Medulla oblongata (tissue), 1 donor: ENCODE results near the gene TUBGCP3.
"Not testable (repeated sequence)": the region's sequence is repeated elsewhere in the genome, so short reads cannot be mapped to it uniquely, and the experiment has no call there.

Experiments
- DNase-seq: peaks from one replicate; pipeline ENCODE4 v3.0.0-alpha.2; 2015; ENCODE audit errors: extremely low spot score

The TUBGCP3 gene, protein sequence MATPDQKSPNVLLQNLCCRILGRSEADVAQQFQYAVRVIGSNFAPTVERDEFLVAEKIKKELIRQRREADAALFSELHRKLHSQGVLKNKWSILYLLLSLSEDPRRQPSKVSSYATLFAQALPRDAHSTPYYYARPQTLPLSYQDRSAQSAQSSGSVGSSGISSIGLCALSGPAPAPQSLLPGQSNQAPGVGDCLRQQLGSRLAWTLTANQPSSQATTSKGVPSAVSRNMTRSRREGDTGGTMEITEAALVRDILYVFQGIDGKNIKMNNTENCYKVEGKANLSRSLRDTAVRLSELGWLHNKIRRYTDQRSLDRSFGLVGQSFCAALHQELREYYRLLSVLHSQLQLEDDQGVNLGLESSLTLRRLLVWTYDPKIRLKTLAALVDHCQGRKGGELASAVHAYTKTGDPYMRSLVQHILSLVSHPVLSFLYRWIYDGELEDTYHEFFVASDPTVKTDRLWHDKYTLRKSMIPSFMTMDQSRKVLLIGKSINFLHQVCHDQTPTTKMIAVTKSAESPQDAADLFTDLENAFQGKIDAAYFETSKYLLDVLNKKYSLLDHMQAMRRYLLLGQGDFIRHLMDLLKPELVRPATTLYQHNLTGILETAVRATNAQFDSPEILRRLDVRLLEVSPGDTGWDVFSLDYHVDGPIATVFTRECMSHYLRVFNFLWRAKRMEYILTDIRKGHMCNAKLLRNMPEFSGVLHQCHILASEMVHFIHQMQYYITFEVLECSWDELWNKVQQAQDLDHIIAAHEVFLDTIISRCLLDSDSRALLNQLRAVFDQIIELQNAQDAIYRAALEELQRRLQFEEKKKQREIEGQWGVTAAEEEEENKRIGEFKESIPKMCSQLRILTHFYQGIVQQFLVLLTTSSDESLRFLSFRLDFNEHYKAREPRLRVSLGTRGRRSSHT

DNA sequence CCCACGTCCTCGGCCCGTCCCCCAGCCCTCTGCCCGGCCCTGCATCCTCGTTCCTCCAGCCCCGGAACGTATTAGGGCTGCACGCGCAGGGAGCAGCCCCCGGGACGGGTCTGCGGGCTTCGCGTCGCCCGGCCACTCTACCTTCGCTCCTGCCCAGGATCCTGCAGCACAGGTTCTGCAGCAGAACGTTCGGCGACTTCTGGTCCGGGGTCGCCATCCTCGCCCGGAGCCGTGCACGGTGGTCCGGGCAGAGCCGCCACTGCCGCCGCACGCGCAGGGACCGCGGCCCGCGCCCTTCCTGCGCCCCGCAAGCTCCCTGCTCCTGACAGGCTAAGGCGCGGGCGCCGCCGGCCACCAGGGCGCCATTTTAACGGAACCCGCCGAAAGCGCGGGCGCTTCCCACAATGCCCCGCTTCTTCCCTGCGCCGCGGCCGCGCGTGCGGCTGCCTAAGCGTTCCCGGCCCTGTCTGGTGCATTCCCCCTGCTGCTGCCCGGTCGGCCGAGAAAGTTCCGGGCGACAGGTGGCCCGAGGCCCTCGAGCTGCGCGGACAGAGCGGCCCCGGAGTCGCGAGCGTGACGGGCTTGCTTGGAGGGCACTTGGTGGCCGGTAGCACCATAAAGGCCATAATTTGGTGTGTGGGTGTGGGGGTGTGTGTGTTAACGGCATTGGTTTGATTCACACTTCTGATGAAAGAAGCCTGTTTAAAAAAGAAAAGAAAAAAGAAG, at the start of gene TUBGCP3:
TSS of gene TUBGCP3 (minus strand) at position 390 of the 726 bp plus-strand sequence. CDS start at position 217, 173 bp downstream.
- peak; percentile 73 for DNase-seq

DNA sequence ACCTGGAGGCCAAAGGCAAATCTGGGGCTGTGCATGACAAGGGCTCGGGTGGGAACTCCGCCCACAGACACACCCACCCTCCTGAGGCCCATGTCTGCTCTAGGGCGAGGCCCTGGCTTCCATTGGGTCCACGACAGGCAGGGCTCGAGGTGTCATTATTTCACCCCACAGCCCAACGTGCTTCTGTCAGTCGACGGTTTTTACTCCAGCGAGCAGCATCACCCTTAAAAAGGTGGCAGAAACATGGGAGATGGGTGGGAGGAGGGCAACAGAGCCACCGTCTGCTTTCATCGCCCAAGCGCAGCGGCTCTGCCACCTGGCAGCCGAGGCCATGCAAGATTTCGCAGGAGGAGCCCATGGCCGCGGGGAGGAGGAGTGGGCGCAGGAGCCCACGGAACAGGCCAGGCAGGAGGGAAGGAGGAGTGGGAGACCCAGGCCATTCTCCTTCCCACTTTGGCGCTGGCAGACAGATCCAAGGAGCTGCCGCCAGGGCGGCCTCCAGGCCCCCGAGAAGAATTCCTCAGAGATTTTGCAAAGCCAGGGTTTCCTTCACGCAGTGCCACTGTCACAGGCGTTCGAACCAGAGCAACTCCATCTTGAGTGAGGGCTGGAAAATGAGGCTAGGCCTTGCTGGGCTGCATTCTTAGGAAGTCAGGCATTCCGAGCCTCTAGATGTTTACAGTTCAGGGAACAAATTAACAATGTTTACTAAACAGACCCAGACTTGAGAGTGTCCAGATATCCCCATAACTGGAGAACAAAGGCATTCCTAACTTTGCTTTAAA, 49.3 kb upstream of the TUBGCP3 start:
- no peak for DNase-seq

DNA sequence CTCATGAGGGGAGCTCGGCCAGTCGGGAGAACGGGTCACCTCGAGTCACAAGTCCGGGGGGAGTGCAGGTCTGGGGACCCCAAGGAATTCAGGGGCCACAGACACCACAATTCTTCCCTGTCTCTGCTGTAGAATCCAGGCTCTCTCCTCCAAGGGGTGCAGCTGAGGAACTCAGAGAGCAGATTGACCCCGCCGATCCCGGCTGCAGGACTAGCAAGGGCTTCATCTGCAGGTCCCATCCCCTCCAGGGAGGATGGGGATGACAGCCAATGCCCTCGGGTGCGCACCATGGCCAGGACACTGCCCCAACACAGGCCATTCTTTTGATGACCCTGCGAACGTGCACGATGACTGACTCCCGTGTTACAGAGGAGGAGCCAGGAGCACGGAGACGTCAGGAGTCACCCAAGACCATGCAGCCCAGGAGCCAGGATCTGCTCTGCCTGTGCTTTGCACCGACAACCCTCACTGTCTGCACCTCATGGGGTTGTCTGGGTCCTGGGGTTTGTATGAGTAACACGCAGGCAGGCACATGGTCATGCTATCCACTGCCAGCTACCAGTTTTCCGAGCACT, 48.5 kb upstream of the TUBGCP3 start:
- no peak for DNase-seq

DNA sequence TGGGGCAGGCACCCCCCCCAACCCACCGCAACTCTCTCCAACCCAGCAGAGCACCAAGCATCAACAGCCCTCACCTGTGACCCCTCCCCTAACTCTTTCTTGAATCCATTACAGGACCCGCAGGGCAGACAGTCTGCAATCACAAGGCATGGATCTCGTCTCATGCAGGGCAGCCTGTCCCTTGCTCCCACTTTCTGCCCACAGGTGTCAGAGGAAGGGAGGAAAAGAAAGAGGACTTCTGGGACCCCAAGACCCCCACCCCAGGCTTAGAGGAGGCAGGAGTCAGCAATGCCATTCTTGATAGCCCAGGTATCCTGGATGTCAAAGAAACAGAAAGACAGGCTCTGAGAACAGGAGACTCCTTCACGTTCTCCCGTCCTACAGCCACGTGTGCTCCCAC, 47.4 kb upstream of the TUBGCP3 start:
- DNase-seq, result no peak

DNA sequence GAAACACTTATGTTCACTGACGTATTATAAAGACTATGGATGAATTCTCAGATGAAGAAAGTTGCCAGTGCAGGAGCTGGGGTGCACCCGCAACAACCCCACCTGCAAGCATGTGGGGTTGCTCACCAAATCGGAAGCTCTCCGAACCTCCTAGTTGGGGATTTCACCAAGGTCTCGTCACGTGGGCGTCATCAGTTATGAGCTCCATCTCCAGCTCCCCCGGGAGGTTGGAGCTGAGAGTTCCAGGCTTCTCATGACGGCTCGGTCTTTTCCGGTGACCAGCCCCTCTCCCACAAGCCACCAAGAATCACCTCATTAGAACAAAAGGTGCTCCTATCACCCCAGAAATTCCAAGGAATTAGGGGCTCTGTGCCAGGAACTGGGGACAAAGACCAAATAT, 46.1 kb upstream of the TUBGCP3 start:
- DNase-seq, result no peak

DNA sequence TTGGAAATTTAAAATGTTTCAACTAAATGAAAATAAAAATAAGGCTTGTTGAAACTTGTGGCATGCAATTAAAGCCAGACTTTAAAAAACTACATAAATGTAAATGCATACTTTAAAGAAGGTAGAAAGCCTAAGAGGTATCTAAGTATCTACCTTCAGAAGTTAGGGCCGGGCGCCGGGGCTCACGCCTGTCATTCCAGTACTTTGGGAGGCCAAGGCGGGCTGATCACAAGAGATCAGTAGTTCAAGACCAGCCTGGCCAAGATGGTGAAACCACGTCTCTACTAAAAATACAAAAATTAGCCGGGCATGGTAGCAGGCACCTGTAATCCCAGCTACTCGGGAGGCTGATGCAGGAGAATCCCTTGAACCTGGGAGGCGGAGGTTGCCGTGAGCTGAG, 42.3 kb upstream of the TUBGCP3 start:
- not testable (repeated sequence) for DNase-seq

DNA sequence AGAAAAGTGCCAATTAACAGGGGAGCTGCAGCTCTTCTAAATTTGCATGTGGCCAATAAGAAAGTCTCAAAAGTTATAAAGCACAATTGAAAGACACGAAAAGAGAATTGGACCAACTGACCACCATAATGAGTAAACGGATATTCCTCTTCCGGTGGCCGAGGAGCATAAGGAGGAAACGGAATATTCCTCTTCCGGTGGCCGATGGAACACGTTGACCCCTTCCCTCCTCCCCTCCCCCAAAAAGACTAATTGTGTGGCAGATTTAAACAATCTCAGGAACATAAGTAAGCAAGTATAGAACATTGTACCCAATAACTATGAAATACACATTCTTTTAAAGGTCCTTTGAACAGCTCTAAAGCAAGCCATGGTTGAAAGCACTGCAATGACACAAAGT, 41.2 kb upstream of the TUBGCP3 start:
- DNase-seq, result no peak

DNA sequence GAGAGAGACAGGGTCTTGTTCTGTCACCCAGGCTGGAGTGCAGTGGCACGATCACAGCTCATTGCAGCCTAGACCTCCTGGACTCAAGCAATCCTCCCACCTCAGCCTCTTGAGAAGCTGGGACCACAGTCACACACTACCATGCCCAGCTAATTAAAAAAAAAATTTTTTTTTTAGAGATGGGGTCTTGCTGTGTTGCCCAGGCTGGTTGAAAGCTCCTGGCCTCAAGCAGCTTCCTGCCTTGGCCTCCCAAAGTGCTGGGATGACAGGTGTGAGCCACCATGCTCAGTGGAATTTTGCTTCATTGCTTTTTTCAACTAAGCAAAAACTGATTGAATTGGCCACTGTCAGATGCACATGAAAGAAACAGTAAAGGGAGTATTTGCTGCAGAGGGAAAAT, 39.7 kb upstream of the TUBGCP3 start:
- not testable (repeated sequence) for DNase-seq

DNA sequence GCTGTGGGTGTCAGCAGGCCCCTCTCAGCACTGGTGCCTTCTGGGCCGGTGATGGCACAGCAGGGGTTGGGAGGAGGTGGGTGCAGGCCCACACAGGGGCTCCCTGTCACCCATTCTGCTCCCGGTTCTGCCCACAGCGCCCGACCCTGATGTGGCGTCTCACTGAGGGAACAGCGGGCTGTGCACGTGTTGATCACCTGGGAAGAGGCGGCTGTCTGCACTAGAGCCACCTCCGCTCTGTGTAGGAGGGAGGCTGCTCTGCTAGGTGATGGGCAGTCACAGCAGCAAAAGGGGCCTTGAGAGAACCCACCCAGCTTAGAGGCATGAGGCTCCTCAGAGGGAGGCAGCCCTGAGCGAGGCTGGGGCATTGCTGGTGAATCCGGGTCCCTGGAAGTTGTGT, 39.2 kb upstream of the TUBGCP3 start:
- no peak for DNase-seq

DNA sequence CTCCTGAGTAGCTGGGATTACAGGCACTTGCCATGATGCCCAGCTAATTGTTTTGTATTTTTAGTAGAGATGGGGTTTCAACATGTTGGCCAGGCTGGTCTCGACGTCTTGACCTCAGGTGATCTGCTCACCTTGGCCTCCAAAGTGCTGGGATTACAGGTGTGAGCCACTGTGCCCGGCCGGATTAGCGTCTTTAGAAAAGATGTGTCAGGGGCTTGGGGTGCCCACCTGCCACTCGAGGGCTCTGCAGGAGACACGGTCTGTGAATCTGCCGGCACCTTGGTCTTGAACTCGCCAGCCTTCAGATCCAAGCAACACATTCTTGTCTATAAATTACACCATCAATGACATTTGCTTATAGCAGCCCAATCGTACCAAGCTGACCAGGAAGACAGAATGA, 38.8 kb upstream of the TUBGCP3 start:
- DNase-seq, result no peak

DNA sequence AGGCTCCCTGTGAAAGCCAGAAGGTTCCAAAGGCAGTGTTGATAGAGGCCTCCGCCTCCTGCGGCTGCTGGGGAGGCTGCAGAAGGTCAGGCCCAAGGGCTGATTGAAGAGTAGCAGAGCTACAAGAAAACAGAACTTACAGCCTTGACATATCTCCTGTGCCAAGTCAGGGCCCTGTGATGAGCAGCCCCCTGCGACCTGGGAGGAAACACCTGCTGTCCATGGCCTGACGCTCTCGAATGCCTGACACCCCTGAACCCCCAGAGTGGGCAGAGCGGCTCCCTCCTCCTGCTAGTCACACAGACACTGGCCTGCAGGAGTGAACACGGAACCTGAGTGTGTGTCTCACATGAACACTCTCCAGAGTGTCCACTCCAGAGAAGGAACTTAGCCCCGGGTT, 38.2 kb upstream of the TUBGCP3 start:
- no peak for DNase-seq

DNA sequence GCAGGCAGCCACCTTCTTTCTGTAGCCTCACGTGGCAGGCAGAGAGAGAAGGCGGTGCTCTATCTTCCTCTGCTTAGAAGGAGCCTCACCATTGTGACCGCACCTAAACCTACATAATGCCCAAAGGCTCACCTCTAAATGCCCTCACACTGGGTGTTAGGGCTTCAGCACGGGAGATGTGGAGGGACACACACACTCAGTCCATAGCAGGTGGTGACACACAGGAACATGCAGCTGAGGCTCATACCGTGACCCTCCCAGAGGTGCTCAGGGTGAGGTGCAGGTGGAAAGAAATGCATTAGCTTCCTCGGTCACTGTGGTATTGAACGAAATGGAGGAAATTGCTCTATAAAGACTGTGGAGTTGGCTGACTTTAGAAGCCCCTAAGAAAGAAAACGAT, 37.7 kb upstream of the TUBGCP3 start:
- no peak for DNase-seq

DNA sequence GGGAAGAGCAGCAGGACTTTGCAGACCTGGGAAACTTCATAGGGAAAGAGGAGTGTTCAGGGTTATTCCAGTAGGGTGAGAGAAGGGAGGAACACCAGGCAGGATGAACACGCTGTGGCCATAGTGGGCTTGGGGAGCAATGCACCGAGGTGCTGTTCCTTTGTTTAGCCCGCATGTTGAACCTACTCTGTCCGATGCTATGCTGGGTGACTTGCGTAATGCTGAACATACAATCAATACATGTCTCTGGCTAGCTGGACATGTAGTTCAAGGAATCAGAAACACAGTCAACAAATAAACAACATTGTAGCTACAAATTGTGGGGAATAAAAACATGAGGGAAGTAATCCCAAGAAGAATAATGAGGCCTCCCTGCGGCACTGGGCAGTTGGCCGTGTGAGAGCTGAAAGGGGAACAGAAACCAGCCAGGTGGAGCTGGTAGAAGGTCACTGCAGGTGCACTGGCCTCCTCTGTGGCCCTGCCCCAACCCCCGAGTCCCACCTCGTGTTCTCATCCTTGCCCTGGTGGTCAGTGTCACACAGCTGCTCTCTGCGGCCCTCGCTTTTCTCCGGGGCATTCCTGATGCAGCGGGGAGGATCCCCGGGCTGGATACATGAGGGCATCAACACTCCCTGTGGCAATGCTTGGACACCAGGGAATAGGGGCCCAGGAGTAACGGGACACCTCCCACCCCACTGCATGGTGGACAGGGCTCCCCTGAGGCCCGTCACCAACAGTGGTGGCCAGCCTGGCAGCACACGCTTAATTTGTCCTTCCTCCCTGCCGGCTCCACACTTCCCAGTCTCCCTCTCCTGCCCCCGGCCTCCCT, 36.9 kb upstream of the TUBGCP3 start:
- DNase-seq, result no peak

DNA sequence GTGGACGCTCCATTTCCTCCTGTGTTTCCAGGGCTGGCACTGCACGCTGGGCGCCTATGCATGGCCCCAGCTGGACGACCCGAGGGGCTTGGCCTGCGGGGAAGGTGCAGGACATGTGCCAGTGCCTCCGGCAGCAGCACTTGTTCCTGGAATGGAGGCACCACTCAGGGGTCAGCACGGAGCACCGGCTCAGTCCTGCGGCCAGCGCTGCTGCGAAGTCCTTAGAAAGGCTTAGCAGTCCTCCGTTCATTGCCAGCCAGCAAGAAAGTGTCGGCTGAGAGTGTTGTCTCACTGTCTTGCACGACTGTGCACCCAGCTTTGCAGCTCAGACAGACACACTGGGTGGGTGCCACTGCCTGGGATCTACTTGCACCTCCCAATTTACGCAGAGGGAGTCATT, 36.1 kb upstream of the TUBGCP3 start:
- DNase-seq, result no peak

DNA sequence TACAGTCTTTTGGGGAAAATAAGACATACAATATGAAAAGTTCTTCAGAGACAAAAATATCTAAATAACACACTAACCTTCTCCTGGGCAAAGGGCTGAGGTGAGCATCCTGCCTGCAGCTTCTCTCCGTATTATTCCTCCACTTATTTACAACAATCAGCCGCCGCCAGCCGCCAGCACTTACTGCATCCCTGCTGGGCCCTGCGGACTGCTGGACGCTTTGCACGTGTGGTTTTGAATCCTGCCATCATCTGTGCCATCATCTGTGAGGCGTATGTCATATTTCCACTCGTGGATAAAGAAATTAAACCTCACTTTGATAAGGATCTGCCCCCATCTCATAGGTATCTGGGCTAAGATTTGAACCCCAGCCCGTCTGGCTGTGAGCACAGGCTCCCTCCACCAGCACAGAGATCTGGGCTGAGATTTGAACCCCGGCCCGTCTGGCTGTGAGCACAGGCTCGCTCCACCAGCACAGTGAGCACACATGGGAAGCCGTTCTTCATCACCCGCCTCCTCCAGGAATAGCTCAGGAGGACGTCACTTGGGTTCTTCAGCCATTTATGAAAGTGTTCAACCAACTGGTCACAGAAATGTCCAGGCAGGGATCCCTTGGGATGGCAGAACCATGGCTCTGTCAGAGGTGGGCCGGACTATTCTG, 35.2 kb upstream of the TUBGCP3 start:
- DNase-seq, result no peak

DNA sequence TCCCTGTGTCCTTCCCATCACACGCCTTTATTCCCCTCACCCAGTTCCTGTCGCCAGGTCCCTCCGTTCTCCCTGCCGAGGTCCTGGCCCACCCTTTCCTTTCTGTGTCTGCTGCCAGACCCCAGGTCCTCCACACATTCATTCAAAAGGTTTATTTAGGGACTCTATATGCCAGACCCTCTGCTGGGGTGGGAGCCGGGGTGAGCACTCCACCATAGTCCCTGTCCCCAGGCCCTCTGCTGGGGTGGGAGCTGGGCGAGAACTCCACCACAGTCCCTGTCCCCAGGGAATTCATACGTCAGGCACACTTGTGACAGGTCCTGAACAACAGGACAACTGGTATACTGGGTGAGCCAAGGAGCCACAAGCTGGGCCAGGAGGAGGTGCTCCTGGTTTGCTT, 34.4 kb upstream of the TUBGCP3 start:
- DNase-seq, result no peak

DNA sequence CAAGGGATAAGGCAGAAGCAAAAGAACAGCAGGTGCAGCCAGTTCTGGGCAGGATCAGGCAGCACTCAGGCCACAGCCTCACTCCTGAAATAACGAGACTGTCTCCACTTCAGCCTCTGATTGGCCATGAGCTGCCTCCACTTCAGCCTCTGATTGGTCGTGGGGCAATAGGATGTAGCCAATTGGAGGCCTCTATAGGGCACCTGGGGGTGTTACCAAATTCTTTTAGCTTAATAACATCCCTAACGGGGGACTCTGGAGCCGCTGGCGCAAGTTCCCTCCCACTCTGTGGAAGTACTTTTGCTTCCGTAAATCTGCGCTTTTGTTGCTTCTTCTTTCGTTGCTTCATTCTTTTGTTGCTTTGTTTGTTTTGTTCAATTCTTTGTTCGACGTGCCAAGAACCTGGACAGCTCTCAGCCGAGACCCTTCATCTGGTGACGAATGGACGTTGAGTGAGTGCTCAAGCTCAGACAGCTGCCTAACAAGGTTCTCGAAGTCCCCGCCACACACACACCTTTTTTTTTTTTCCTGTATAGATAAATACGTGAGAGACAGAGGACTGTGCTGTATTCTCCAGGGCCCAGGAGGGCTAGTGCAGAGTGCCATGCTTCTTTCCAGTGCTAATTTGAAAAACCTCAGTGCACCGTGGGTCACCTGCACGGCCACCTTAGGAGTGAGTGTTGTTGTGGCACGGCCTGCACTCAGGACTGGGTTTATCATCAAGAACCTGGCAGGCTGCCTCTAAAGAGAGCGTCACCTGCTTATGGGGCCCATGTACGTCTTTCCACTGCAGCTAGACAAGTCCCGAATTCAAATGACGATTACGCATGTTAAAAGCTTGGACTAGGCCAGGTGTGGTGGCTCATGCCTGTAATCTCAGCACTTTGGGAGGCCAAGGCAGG, 32.0 kb upstream of the TUBGCP3 start:
- DNase-seq, result peak; percentile 74

DNA sequence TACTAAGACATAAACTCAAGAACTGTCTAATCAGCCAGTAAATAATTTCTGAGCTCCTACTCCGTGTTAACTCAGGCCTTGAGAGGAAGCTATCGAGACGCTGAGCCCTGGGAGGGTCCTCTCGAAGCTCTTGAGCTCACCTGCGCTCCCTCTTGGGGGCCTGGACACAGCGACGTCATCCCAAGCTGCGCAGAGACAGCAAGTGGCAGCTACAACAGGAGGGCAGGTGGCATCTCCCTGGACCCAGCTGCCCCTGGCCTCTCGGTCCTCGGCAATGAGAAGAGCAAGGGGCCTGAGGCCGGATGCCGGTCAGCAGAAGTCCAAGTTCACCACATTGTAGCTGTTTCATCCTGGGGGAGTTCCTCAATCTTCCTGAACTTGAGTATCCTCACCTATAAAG, 30.5 kb upstream of the TUBGCP3 start:
- DNase-seq, result no peak
